Measurements from ENCODE around the gene LTBR. TPM values are rescaled to one million over a fixed set of nuclear protein-coding genes. Genes with fewer than 3 reads are reported as not detected.

LTBR gene
- total RNA-seq, 1 donor from 2014 or later, result 1.7 TPM

DNA sequence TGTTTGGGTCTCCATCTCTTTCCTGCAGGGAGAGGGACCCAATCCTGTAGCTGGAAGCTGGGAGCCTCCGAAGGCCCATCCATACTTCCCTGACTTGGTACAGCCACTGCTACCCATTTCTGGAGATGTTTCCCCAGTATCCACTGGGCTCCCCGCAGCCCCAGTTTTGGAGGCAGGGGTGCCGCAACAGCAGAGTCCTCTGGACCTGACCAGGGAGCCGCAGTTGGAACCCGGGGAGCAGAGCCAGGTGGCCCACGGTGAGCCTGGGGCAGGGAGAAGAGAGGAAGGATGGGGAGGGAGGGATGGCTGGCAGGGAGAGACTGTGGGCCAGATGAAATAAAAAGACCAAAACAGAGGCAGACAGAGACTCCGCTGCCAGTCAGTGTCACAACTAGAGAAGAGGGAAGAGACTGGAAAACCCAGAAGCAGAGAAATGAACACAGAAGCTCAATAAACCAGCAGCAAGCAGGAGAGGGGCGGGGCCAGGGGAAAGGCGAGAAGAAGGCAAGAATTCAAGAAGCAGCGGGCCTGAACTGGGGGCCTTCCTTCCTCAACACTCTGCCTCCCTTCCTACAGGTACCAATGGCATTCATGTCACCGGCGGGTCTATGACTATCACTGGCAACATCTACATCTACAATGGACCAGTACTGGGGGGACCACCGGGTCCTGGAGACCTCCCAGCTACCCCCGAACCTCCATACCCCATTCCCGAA lies 6.3 kb downstream of the LTBR start:
- H3K27ac Mint-ChIP-seq (ENCODE audit: unreplicated experiment), result no peak overlapping the region
- no peaks in the 10 kb centered on the region for H3K4me1 Mint-ChIP-seq
- no peak overlapping the region for H3K4me3 Mint-ChIP-seq
- TF ChIP-seq, protein P1, sequence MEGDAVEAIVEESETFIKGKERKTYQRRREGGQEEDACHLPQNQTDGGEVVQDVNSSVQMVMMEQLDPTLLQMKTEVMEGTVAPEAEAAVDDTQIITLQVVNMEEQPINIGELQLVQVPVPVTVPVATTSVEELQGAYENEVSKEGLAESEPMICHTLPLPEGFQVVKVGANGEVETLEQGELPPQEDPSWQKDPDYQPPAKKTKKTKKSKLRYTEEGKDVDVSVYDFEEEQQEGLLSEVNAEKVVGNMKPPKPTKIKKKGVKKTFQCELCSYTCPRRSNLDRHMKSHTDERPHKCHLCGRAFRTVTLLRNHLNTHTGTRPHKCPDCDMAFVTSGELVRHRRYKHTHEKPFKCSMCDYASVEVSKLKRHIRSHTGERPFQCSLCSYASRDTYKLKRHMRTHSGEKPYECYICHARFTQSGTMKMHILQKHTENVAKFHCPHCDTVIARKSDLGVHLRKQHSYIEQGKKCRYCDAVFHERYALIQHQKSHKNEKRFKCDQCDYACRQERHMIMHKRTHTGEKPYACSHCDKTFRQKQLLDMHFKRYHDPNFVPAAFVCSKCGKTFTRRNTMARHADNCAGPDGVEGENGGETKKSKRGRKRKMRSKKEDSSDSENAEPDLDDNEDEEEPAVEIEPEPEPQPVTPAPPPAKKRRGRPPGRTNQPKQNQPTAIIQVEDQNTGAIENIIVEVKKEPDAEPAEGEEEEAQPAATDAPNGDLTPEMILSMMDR (conservative IDR thresholded peaks at IDR 0.05), result no peak
- peaks cover 4% of the 10 kb centered on the region for H3K27me3 Mint-ChIP-seq (ENCODE audit: low read depth)
- DNase-seq (ENCODE audit: low read depth, low spot score), result no peak
- no peaks in the 10 kb centered on the region for H3K9me3 Mint-ChIP-seq
- no peaks in the 10 kb centered on the region for H3K36me3 Mint-ChIP-seq (ENCODE audit: low read depth)

DNA sequence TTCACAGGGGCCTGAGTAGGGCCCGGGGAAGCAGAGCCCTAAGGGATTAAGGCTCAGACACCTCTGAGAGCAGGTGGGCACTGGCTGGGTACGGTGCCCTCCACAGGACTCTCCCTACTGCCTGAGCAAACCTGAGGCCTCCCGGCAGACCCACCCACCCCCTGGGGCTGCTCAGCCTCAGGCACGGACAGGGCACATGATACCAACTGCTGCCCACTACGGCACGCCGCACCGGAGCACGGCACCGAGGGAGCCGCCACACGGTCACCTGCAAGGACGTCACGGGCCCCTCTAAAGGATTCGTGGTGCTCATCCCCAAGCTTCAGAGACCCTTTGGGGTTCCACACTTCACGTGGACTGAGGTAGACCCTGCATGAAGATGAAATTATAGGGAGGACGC lies 7.1 kb downstream of the LTBR start:
- no peaks in the 10 kb centered on the region for H3K9me3 Mint-ChIP-seq
- H3K4me1 Mint-ChIP-seq, result peaks cover 6% of the 10 kb centered on the region
- H3K4me3 Mint-ChIP-seq, result no peak overlapping the region
- no peak overlapping the region for H3K27ac Mint-ChIP-seq (ENCODE audit: unreplicated experiment)
- H3K27me3 Mint-ChIP-seq (ENCODE audit: low read depth), result peaks cover 4% of the 10 kb centered on the region
- TF ChIP-seq, protein P1 (conservative IDR thresholded peaks at IDR 0.05), result no peak
- DNase-seq (ENCODE audit: low read depth, low spot score), result no peak
- H3K36me3 Mint-ChIP-seq (ENCODE audit: low read depth), result no peaks in the 10 kb centered on the region

DNA sequence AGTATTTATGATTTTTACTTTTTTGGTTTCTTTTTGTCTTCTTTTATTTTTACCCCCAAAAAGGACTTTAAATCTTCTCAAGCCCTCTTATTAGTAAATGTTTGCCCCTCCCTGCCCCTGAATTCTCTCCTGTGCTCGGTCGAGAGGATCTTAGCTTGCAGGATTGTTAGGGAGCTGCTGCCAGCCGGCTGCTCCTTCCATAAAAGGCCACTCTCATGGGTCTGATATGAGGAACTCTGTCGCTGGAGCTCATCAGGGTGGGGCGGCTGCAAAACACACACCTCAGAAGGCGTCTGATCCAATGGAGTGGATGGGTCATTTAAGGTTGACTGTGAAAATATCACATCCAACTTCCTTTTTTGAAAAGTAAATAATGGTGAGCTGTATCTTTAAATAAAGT lies 8.5 kb downstream of the LTBR start:
- Mint-ChIP-seq H3K4me1 (peaks cover 10% of the 10 kb centered on the region), H3K36me3 (ENCODE audit: low read depth) (no peaks in the 10 kb centered on the region), H3K4me3 (no peak overlapping the region), H3K27me3 (ENCODE audit: low read depth) (peaks cover under 1% of the 10 kb centered on the region), H3K9me3 (no peaks in the 10 kb centered on the region), H3K27ac (ENCODE audit: unreplicated experiment) (peak overlapping the region; percentile 15)
- TF ChIP-seq, protein P1 (conservative IDR thresholded peaks at IDR 0.05), result no peak
- DNase-seq (ENCODE audit: low read depth, low spot score), result no peak

DNA sequence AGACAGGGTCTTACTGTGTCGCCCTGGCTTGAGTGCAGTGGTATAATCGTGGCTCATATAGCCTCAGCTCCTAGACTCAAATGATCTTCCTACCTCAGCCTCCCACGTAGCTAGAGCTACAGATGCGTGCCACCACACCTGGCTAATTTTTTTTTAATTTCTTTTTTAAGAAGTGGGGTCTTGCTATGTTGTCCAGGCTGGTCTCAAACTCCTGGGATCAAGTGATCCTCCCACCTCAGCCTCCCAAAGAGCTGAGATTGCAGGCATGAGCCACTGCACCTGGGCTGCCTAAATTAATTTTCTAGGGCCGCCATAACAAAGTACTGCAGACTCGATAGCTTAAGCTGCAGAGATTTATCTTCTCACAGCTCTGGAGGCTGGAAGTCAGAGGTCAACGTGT lies 9.1 kb downstream of the LTBR start:
- no peak overlapping the region for H3K4me3 Mint-ChIP-seq
- no peak overlapping the region for H3K27ac Mint-ChIP-seq (ENCODE audit: unreplicated experiment)
- TF ChIP-seq, protein P1 (conservative IDR thresholded peaks at IDR 0.05), result no peak
- no peaks in the 10 kb centered on the region for H3K27me3 Mint-ChIP-seq (ENCODE audit: low read depth)
- H3K9me3 Mint-ChIP-seq, result no peaks in the 10 kb centered on the region
- H3K36me3 Mint-ChIP-seq (ENCODE audit: low read depth), result no peaks in the 10 kb centered on the region
- no peak for DNase-seq (ENCODE audit: low read depth, low spot score)
- H3K4me1 Mint-ChIP-seq, result peaks cover 10% of the 10 kb centered on the region

DNA sequence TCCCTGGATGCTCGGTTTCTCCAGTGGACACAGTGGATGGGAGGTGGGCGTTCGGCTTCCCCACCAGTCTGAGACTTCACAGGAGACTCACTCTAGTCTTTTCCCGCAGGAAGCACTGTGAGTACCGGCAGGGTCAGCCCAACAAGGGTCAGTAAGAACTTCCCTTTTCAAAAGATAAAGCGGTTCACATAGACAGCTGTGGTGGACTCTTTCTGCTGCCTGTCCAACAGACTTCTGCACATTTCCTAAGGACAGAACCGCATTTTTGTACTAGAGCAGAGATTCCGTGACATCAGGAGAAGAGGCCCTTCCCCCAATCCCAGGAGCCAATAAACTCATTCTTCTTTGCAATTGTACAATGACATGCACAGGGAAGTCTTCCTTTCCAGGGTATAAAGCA lies 10.4 kb downstream of the LTBR start:
- H3K4me1 Mint-ChIP-seq, result peaks cover 10% of the 10 kb centered on the region
- TF ChIP-seq, protein P1 (conservative IDR thresholded peaks at IDR 0.05), result no peak
- no peaks in the 10 kb centered on the region for H3K36me3 Mint-ChIP-seq (ENCODE audit: low read depth)
- no peak overlapping the region for H3K4me3 Mint-ChIP-seq
- no peaks in the 10 kb centered on the region for H3K9me3 Mint-ChIP-seq
- DNase-seq (ENCODE audit: low read depth, low spot score), result no peak
- no peaks in the 10 kb centered on the region for H3K27me3 Mint-ChIP-seq (ENCODE audit: low read depth)
- H3K27ac Mint-ChIP-seq (ENCODE audit: unreplicated experiment), result no peak overlapping the region
